ENCODE results near the gene GPR179.

GRCh38 chr17:38338535-38338934, 5.2 kb downstream of the GPR179 start:
- TF ChIP-seq CTCF (IDR thresholded peaks at IDR 0.05 in 2 of 3, conservative IDR thresholded peaks at IDR 0.05 in 1 of 3; ENCODE audit: borderline replicate concordance in 1 of 3, insufficient read depth in 1 of 3, low read depth in 2 of 3, low read length in 2 of 3) (no peak), REST (IDR thresholded peaks at IDR 0.05; ENCODE audit: low read depth) (no peak), SP1 (IDR thresholded peaks at IDR 0.05; ENCODE audit: low read depth) (no peak), EZH2phosphoT487 (IDR thresholded peaks at IDR 0.05; ENCODE audit: borderline replicate concordance) (no peak), EGR1 (IDR thresholded peaks at IDR 0.05; ENCODE audit: low read depth) (no peak), POLR2A (IDR thresholded peaks at IDR 0.05; ENCODE audit: borderline replicate concordance, extremely low read depth, insufficient read depth, insufficient read length) (no peak), RAD21 (IDR thresholded peaks at IDR 0.05; ENCODE audit: low read depth) (no peak), POLR2AphosphoS5 (IDR thresholded peaks at IDR 0.05; ENCODE audit: low read depth, low read length) (no peak), YY1 (IDR thresholded peaks at IDR 0.05; ENCODE audit: extremely low read depth, insufficient replicate concordance, low read depth, low read length) (no peak), MAX (IDR thresholded peaks at IDR 0.05) (no peak)

Data from HCT116 (cell line).